GM18909 (cell line): Measurements from ENCODE around the gene ZNF273.
A peak's percentile ranks its signal among the peaks of the same experiment; 100 is the strongest.
"Not testable (repeated sequence)": the region's sequence is repeated elsewhere in the genome, so short reads cannot be mapped to it uniquely, and the experiment has no call there.

Source experiments
- ATAC-seq: cut with Tn5 transposase; IDR thresholded peaks from one replicate; pipeline ENCODE4 v1.9.1; 2021; ENCODE audit warnings: mild to moderate bottlenecking; ENCODE audit not compliant: unreplicated experiment, poor library complexity

ZNF273 gene

DNA sequence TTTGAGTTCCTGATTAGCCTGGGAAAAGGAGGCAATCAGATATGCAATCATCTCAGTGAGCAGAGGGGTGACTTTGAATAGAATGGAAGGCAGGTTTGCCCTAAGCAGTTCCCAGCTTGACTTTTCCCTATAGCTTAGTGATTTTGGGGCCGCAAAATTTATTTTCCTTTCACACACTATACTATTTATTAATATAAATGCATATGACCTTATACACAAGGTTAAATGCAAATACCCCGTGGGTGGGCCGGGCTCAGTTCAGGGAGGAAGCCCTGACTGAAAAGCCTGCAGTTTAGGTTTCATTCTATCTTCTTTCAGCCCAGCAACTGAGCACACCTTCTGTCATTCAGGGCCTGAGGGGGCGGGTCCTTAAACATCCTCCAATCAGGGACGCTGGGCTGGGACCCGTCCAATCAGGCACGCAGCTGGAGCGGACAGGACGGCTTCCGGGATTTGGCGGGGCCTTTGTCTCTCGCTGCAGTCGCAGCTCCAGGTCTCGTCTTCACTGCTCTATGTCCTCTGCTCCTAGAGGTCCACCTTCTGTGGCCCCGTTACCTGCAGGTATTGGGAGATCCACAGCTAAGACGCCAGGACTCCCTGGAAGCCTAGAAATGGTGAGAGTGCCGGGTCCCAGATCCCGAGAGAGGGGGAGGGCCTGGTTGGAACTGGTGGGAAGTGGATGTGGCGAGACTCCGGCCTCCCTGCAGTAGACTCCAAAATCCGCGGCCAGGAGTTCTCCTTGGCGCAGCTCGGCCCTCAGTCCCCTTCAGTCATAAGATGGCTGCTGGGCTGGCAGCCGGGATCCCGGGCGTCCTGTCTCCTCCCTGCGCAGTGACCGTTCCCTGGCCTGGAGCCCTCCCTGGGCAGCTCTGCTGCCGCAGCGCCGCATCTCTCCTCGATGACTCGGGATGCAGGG, at the start of gene ZNF273:
Gene ZNF273, plus strand, starts transcription at position 468 of the 916 bp plus-strand sequence. Its CDS starts 45 bp downstream, at position 513.
- peak; percentile 99 for ATAC-seq

GRCh38 chr7:64853679-64854078, 49.4 kb upstream of the ZNF273 start:
- no peak for ATAC-seq

DNA sequence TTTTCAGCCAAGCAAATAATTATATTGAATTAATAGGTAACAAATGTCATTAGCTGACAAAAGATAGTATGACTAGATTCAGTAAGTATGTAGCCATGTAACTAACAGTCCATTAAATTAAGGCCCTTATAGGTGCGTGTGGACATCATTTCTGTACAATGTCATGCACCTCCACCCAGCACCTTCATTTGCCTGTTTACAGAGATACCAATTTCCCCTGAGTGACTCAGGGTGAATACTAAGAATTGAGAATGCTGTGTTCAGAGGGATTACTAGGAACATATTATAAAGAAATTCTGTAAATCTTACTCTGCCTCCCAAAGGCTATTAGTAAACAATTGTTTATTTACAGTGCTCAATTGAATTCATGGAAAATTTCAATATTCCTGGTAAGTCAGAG, 48.1 kb upstream of the ZNF273 start:
- no peak for ATAC-seq

- ATAC-seq, result no peak
Measured at GRCh38 chr7:64863021-64863420, 40.1 kb upstream of the ZNF273 start.

DNA sequence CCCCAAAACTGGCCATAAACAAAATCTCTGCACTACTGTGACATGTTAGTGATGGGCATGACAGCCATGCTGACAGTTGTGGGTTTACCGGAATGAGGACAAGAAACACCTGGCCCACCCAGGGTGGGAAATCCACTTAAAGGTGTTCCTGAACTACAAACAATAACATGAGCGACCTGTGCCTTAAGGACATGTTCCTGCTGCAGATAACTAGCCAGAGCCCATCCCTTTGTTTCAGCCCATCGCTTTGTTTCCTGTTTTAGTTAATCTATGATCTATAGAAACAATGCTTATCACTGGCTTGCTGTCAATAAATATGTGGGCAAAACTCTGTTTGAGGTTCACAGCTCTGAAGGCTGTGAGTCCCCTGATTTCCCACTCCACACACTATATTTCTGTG, 39.5 kb upstream of the ZNF273 start:
- ATAC-seq, result not testable (repeated sequence)

DNA sequence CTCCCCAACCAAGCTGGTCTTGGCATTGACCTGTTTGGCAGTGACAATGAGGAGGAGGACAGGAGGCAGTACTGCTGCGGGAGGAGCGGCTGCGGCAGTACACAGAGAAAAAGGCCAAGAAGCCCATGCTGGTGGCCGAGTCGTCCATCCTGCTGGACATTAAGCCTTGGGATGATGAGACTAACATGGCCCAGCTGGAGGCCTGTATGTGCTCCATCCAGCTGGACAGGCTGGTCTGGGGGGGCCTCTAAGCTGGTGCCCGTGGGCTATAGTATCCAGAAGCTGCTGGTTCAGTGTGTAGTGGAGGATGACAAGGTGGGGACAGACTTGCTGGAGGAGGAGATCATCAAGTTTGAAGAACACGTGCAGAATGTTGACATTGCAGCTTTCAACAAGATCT, 39.1 kb upstream of the ZNF273 start:
- ATAC-seq, result no peak

DNA sequence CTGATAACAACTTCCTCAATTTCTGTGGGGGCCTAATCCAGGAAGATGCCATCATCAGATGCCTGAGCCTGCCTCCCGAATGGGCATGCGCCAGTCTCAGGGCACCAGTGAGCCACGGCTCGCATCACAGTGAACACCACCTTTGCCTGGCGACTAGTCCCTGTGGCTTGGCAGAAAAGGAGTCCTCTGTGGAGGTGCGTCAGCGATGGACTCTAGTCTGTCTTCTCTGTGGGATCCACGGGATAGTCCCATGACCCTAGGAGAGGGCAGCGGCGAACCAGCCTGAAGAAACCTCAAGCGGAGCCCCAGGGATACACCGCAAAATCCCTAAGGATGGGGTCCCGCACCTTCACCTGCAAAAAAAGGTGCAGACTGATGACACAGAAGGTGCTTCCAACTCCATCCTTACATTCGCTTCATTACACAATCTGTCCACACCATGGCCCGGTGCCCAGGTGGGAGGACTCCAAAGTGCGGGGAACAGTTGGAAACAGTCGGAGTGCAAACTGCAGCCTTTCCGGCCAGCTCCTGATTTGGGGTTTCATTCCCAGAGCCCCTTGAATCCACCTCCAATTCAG, 35.1 kb upstream of the ZNF273 start:
- ATAC-seq, result no peak

GRCh38 chr7:64868499-64868898, 34.6 kb upstream of the ZNF273 start:
- ATAC-seq, result no peak

DNA sequence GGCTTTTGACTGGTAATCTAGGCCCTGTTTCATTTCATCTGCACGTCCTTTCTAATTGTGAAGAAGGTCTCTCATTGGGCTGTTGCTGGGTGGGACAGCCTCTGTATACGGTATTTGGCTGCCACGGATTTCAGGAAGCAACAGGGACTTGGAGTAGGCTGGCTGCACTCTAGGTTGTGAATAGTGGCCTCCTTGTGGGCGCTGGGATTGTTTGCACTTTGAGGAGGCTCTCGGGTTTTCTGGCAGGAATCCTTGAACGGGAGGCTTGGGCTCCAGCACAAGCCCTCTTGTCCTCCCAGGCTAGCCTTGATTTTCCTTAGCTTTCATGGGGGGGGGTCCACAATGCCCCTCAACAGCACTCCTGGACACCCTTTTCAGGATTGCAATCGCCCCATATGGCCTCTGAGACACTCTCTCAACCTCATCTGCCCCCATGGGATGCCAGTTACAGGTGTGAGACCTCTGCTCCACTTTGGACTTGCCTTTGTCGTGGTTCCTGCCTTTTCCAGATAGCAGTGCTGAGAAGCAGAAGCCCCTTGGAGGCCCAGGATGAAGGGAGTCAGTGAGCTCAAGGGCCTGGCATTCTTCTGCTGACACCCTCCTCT, 33.9 kb upstream of the ZNF273 start:
- ATAC-seq, result no peak

DNA sequence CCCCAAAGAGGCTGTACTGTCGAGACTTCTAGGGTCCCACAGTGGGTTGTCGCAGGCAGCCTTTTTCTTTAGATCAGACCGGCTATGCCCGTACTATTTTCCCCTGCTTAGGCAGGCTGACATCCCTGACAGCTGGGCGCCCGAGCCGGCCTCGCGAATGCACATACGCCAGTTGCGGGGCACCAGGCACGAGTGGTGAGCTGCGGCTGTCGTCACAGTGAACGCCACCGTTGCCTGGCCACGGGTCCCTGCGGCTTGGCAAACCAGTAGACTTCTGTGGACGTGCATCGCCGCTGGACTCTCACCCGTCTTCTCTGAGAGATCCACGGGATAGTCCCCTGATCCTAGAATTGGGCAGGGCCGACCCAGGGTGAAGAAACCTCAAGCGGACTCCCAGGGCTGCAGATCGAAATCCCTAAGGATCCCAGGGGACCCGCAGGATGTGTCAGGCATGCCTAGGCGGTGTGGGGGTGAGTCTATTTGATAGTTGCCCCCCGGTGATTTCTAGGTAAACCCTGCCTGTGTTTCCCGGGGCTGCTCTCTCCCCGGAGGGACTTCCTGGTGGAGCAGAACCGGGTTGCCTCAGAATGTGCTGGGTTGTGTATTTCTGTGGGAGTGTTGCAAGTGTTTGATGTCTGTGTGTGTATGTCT, 33.0 kb upstream of the ZNF273 start:
- no peak for ATAC-seq

DNA sequence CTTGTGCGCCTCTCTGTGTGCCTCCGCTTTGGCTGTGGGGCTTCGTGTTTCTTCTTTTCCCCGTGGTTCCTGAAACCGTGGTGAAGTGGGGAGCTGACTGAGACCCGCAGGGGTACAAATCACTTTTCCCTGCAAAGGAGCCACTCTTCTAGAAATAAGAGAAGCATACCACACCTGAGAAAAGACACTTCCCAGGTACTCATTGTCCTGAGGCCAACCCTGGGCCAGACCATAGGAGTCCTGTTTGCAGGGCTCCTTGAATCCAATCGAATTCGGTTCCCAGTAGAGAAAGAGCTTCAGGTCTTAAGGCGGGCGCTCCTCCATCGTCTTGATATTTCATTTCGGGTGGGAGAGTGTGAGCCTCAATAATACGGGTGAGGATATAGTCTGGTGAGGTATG, 32.4 kb upstream of the ZNF273 start:
- ATAC-seq, result no peak

GRCh38 chr7:64871761-64872160, 31.3 kb upstream of the ZNF273 start:
- no peak for ATAC-seq

DNA sequence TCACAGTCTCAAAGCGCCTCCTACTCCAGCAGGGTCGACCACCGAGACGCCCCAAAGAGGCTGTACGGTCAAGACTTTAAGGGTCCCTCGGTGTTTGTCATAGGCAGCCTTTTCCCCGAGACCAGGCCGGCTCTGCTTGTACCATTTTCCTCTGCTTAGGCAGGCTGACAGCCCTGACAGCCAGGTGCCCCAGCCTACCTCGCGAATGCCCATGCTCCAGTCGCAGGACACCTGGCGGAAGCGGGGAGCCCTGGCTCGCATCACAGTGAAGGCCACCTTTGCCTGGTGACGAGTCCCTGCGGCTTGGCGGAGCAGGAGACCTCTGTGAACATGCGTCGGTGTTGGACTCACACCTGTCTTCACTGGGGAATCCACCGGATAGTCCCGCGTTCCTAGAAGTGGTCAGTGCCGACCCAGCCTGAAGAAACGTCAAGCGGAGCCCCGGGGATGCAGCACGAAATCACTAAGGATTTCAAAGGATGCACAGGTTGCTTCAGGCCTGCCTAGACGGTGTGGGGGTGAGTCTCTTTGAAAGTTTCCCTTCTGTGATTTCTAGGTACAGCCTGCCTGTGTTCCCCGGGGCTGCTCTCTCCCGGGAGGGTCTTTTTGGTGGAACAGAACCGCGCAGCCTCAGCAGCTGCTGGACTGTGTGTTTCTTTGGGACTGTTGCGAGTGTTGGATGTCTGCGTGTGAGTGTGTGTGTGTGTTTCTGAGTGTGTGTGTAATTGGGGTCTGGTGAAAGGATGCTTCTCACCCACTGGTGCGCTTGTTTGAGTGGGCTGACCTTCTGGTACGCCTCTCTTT, 30.5 kb upstream of the ZNF273 start:
- ATAC-seq, result no peak

- ATAC-seq, result no peak
Measured at GRCh38 chr7:64873155-64873500, 29.9 kb upstream of the ZNF273 start.

GRCh38 chr7:64873517-64873916, 29.6 kb upstream of the ZNF273 start:
- ATAC-seq, result no peak

GRCh38 chr7:64874114-64874513, 29.0 kb upstream of the ZNF273 start:
- ATAC-seq, result no peak

DNA sequence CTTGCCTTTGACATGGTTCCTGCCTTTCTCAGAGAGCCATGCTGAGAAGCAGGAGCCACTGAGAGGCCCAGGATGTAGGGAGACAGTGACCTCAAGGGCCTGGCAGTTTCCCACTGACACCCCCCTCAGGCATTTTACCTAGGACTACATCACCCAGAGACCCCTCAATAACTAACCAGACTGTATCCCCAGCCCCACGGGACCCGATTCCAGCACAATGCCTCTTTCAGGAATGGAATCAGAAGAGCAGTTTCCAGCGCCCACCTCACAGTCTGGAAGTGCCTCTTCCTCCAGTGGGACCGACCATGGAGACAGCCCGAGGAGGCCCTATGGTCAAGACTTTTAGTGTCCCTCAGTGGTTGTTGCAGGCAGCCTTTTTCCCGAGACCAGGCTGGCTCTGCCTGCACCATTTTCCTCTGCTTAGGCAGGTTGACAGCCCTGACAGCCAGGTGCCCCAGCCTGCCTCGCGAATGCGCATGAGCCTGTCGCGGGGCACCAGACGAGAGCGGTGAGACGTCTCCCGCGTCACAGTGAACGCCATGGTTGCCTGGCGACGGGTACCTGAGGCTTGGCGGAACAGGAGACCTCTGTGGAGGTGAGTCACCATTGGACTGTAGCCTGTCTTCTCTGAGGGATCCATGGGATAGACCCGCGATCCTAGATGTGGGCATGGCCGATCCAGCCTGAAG, 28.4 kb upstream of the ZNF273 start:
- no peak for ATAC-seq

DNA sequence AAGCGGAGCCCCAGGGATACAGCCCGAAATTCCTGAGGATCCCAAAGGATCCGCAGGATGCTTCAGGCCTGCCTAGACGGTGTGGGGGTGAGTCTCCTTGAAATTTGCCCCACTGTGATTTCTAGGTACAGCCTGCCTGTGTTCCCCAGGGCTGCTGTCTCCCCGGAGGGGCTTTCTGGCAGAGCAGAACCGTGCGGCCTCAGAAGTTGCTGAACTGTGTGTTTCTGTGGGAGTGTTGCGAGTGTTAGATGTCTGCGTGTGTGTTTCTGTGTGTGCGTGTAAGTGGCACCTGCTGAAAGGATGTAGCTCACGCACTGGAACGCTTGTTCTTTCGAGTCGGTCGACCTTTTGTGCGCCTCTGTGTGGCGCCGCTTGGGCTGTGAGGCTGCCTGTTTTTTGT, 27.8 kb upstream of the ZNF273 start:
- no peak for ATAC-seq

DNA sequence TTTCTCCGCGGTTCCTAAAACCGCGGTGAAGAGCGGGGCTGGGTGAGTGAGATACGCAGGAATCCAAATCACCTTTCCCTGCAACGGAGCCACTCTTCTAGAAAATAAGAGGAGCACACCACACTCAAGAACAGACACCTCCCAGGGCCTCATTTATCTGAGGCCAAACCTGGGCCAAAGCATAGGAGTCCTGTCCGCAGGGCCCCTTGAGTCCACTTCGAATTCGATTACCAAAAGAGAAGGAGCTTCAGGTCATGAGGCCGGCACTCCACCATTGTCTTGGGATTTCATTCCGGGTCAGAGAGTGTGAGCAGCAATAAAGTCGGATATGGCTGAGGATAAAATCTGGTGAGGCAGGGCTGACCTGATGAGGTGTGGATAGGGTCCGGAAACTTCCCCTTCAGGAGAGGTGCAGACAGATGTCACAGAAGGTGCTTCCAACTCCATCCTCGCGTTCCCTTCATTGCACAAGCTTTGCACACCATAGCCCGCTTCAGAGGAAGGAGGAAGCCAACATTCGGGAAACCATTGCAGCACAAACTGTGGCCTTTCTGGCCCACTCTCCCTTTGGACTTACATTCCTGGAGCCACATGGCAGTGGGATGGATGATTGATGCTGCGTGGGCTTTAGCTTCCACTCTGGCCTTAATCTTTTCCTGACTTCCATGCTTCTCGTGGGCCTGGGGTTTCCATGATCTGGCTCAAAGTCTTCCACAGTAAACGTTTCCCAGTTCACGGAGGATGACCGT, 27.2 kb upstream of the ZNF273 start:
- no peak for ATAC-seq
